ENCODE results near the gene BBS9.

The BBS9 gene

DNA sequence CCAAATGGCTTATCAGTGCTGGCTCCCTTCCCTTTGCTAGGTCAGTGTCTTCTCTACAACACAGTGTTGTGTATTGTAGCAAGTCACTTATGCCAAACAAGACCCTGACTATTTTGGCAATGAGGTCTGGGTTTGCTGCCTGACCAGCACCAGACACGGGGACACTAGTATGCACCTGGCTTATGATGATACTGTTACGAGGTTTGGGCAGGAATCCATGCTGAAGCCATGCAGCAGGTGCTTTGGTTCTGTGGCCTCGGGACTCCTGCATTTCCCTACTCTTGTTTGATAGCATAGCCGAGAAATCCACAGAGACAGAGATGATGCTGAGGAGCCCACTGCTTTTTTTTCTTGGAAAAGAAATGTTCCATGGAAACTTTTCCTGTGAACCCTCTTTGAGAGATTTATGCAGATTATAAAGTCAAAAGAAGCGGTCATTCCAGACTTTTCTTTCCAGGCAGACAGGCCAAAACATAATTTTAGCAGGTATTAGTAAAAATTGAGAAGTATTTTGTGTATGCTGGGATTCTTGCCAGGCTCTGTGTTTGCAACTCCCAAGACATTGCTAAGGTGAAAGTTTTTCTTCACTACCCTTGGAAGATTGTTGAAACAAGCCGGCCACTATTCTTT, 291.1 kb downstream of the BBS9 start:
- TF ChIP-seq, protein P1, sequence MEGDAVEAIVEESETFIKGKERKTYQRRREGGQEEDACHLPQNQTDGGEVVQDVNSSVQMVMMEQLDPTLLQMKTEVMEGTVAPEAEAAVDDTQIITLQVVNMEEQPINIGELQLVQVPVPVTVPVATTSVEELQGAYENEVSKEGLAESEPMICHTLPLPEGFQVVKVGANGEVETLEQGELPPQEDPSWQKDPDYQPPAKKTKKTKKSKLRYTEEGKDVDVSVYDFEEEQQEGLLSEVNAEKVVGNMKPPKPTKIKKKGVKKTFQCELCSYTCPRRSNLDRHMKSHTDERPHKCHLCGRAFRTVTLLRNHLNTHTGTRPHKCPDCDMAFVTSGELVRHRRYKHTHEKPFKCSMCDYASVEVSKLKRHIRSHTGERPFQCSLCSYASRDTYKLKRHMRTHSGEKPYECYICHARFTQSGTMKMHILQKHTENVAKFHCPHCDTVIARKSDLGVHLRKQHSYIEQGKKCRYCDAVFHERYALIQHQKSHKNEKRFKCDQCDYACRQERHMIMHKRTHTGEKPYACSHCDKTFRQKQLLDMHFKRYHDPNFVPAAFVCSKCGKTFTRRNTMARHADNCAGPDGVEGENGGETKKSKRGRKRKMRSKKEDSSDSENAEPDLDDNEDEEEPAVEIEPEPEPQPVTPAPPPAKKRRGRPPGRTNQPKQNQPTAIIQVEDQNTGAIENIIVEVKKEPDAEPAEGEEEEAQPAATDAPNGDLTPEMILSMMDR (IDR thresholded peaks at IDR 0.05; ENCODE audit: low read depth, low read length) = no peak
- no peak for DNase-seq (ENCODE audit: low read depth, low spot score)
- in situ Hi-C loops (cut with HindIII; ENCODE audit: low sequenced_read_pairs) = no loop called here
- H3K4me3 ChIP-seq (ENCODE audit: low read depth, low read length) = no peak overlapping the region

DNA sequence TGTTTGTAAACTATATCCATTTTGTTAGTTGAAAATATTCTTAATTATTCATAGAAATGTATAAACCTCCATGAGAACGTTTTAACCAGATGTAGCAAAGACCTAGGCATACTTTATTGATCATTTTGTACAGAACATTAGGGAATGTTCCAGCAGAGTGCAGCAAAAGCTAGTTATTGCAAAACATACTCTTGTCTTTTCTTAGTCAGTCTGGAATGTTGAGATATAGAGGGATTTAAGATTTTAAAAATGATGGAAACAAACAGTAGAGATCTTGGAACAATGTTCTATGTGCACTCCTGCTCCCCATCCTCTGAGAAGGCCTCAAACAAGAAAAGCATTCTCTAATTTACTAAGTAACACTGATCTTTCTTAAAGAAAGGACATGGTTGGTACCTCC, 292.1 kb downstream of the BBS9 start:
- TF ChIP-seq, protein P1 (IDR thresholded peaks at IDR 0.05; ENCODE audit: low read depth, low read length) = no peak
- DNase-seq (ENCODE audit: low read depth, low spot score) = no peak
- no peak overlapping the region for H3K4me3 ChIP-seq (ENCODE audit: low read depth, low read length)
- in situ Hi-C loops (cut with HindIII; ENCODE audit: low sequenced_read_pairs) = no loop called here

DNA sequence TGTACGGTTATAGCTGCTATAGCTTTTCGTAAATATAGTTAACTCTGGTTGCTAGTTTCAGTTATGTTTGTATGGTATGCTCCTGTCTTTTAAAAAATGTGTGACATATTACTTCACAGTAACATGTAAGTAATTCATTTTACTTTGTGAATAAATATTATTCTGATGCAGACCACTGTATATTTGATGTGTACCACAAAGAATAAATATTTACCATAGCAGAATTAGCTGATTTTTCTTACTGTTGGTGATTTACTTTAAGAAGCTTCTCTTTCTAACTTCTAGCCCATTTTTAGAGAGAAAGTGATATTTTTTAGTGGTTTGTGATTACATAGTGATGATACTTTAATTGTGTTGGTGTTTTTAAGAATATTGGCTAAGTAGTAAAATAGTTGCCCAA, 292.8 kb downstream of the BBS9 start:
- no peak overlapping the region for H3K4me3 ChIP-seq (ENCODE audit: low read depth, low read length)
- TF ChIP-seq, protein P1 (IDR thresholded peaks at IDR 0.05; ENCODE audit: low read depth, low read length) = no peak
- in situ Hi-C loops (cut with HindIII; ENCODE audit: low sequenced_read_pairs) = no loop called here
- DNase-seq (ENCODE audit: low read depth, low spot score) = no peak

DNA sequence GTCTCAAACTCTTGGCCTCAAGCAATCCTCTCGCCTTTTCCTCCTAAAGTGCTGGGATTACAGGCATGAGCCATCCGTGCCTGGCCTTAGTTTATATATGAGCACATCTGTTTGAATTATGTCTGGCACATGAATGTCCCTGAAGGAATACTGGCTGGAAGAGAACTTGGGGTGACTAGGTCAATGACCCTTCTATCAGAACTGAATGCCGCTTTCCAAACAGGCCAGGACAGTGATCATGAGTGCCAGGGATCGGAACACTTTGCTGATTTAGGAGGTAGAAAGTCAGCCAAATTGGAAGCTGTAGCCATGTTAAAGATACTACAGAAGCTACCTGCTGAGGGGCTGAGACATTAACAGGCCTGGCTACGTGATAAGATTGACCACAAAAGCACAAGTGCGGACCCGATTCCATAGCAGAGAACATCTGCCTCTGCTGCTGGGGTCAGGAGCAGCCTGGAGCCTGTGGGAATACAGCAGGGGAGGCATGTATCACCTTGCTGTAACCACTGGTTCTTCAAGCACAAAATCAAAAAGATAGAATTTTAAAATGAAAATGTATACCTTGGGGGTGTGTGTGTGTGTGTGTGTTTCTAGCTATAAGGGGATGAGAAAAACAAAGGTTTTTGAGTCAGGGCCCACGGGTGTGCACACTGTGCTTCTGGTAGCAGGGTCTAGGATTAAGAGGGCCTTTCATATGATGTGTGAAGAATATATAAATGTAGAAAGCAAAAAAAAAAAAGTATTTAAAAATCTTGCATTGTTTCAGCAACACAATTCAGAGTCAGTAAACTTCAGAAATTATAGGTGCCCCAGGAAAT, 293.7 kb downstream of the BBS9 start:
- in situ Hi-C loops (cut with HindIII; ENCODE audit: low sequenced_read_pairs) = no loop called here
- H3K4me3 ChIP-seq (ENCODE audit: low read depth, low read length) = no peak overlapping the region
- TF ChIP-seq, protein P1 (IDR thresholded peaks at IDR 0.05; ENCODE audit: low read depth, low read length) = no peak
- no peak for DNase-seq (ENCODE audit: low read depth, low spot score)

DNA sequence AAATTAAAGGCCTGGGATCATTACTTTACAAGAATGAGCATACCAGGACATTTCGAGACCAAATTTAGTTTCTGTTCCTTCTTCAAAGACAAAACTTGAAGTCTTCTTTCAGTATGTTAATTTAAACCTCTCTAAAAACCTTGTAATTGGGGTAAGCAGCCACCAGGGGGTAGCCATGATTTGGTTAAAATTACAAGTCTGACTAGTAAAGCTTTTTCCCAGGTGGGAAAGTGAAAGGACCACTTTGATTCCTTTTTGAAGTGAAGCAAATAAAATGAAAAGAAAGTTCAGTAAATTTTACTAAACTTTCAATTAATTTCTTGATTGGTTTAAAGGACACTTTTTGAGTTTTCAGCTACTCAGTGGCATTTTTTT, 294.3 kb downstream of the BBS9 start:
- in situ Hi-C loops (cut with HindIII; ENCODE audit: low sequenced_read_pairs) = no loop called here
- TF ChIP-seq, protein P1 (IDR thresholded peaks at IDR 0.05; ENCODE audit: low read depth, low read length) = peak; percentile 22
- no peak overlapping the region for H3K4me3 ChIP-seq (ENCODE audit: low read depth, low read length)
- no peak for DNase-seq (ENCODE audit: low read depth, low spot score)

DNA sequence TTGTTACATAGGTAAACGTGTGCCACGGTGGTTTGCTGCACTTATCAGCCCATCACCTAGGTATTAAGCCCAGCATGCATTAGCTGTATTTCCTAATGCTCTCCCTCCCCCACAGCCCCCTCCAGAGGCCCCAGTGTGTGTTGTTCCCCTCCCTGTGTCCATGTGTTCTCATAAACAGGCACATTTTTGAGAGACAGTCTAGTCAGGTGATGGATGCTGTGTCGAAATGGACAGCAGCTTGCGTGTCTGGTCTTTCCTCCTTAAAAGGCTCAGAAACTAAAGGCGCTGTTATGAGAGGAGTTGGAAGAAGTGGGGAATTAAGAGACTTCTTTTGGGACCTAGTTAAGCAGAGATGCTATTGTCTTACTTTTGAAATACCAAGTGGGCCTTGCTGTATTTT, 296.0 kb downstream of the BBS9 start:
- in situ Hi-C loops (cut with HindIII; ENCODE audit: low sequenced_read_pairs) = no loop called here
- TF ChIP-seq, protein P1 (IDR thresholded peaks at IDR 0.05; ENCODE audit: low read depth, low read length) = no peak
- H3K4me3 ChIP-seq (ENCODE audit: low read depth, low read length) = no peak overlapping the region
- no peak for DNase-seq (ENCODE audit: low read depth, low spot score)

All from astrocyte of the spinal cord (primary cell).